Nephron progenitor cell (in vitro differentiated cells): Measurements from ENCODE around the gene ART4.

Source experiments
- DNase-seq: peaks from one replicate; pipeline ENCODE4 v3.0.0; 2021
- H3K27ac Mint-ChIP-seq: 2 replicates; pipeline ENCODE4 v1.8.0; 2021; ENCODE audit warnings: mild to moderate bottlenecking, moderate library complexity, mixed read lengths
- H3K27me3 Mint-ChIP-seq: 2 replicates; pipeline ENCODE4 v1.8.0; 2021; ENCODE audit warnings: mild to moderate bottlenecking, low read depth, mixed read lengths; ENCODE audit not compliant: poor library complexity
- H3K36me3 Mint-ChIP-seq: 2 replicates; pipeline ENCODE4 v1.8.0; 2021; ENCODE audit warnings: low read depth, mixed read lengths
- H3K4me1 Mint-ChIP-seq: 2 replicates; pipeline ENCODE4 v1.8.0; 2021; ENCODE audit warnings: mixed read lengths
- H3K4me3 Mint-ChIP-seq: 2 replicates; pipeline ENCODE4 v1.8.0; 2021; ENCODE audit warnings: mild to moderate bottlenecking, moderate library complexity, mixed read lengths
- H3K9me3 Mint-ChIP-seq: 2 replicates; pipeline ENCODE4 v1.8.0; 2021; ENCODE audit warnings: mild to moderate bottlenecking, moderate library complexity, mixed read lengths
- CTCF ChIP-seq: fragments of 200-600 bp; sonication (generic); IDR thresholded peaks from 2 replicates; pipeline ENCODE4 v1.5.0; 2021; ENCODE audit warnings: antibody characterized with exemption

Gene ART4

GRCh38 chr12:14776236-14776961 is 66.9 kb downstream of the ART4 start:
- H3K27ac Mint-ChIP-seq: no peak overlapping the region
- H3K4me1 Mint-ChIP-seq: peaks cover 56% of the 10 kb centered on the region

GRCh38 chr12:14775636-14775980 is 67.7 kb downstream of the ART4 start:
- no peak for DNase-seq
- H3K9me3 Mint-ChIP-seq: peaks cover 4% of the 10 kb centered on the region
- peaks cover 6% of the 10 kb centered on the region for H3K27me3 Mint-ChIP-seq
- no peak for TF ChIP-seq CTCF
- peak overlapping the region; percentile 99 for H3K4me3 Mint-ChIP-seq
- no peak overlapping the region for H3K27ac Mint-ChIP-seq
- H3K4me1 Mint-ChIP-seq: peaks cover 56% of the 10 kb centered on the region
- no peaks in the 10 kb centered on the region for H3K36me3 Mint-ChIP-seq

More at GRCh38 chr12:14776236-14776961, 66.9 kb downstream of the ART4 start:
- no peak for TF ChIP-seq CTCF
- H3K4me3 Mint-ChIP-seq: peak overlapping the region; percentile 99
- H3K9me3 Mint-ChIP-seq: peaks cover 4% of the 10 kb centered on the region
- H3K36me3 Mint-ChIP-seq: no peaks in the 10 kb centered on the region
- no peak for DNase-seq
- peaks cover 6% of the 10 kb centered on the region for H3K27me3 Mint-ChIP-seq
